ENCODE measurements around the gene TIPIN. TPM values are rescaled to one million over a fixed set of nuclear protein-coding genes. Genes with fewer than 3 reads are reported as not detected.

The TIPIN gene
- total RNA-seq, 1 donor, result 21.5 TPM

- no peak overlapping the region for H3K4me3 ChIP-seq (ENCODE audit: low read depth, low read length)
- DNase-seq (ENCODE audit: low read depth), result no peak
- TF ChIP-seq, protein P1, sequence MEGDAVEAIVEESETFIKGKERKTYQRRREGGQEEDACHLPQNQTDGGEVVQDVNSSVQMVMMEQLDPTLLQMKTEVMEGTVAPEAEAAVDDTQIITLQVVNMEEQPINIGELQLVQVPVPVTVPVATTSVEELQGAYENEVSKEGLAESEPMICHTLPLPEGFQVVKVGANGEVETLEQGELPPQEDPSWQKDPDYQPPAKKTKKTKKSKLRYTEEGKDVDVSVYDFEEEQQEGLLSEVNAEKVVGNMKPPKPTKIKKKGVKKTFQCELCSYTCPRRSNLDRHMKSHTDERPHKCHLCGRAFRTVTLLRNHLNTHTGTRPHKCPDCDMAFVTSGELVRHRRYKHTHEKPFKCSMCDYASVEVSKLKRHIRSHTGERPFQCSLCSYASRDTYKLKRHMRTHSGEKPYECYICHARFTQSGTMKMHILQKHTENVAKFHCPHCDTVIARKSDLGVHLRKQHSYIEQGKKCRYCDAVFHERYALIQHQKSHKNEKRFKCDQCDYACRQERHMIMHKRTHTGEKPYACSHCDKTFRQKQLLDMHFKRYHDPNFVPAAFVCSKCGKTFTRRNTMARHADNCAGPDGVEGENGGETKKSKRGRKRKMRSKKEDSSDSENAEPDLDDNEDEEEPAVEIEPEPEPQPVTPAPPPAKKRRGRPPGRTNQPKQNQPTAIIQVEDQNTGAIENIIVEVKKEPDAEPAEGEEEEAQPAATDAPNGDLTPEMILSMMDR (IDR thresholded peaks at IDR 0.05; ENCODE audit: insufficient read depth, low read length), result no peak
Measured at GRCh38 chr15:66302489-66303278, 53.8 kb downstream of the TIPIN start.

- TF ChIP-seq, protein P1 (IDR thresholded peaks at IDR 0.05; ENCODE audit: insufficient read depth, low read length), result no peak
- no peak overlapping the region for H3K4me3 ChIP-seq (ENCODE audit: low read depth, low read length)
- no peak for DNase-seq (ENCODE audit: low read depth)
Measured at GRCh38 chr15:66298803-66299251, 57.7 kb downstream of the TIPIN start.

- TF ChIP-seq, protein P1 (IDR thresholded peaks at IDR 0.05; ENCODE audit: insufficient read depth, low read length), result no peak
- DNase-seq (ENCODE audit: low read depth), result no peak
- no peak overlapping the region for H3K4me3 ChIP-seq (ENCODE audit: low read depth, low read length)
Measured at GRCh38 chr15:66296186-66296585, 60.3 kb downstream of the TIPIN start.

- TF ChIP-seq, protein P1 (IDR thresholded peaks at IDR 0.05; ENCODE audit: insufficient read depth, low read length), result no peak
- DNase-seq (ENCODE audit: low read depth), result peak; percentile 64
- peak overlapping the region; percentile 23 for H3K4me3 ChIP-seq (ENCODE audit: low read depth, low read length)
Measured at GRCh38 chr15:66294932-66295235, 61.6 kb downstream of the TIPIN start.

GRCh38 chr15:66294157-66294931 lies 62.1 kb downstream of the TIPIN start:
- DNase-seq (ENCODE audit: low read depth), result peak; percentile 78
- peak overlapping the region; percentile 70 for H3K4me3 ChIP-seq (ENCODE audit: low read depth, low read length)
- TF ChIP-seq, protein P1 (IDR thresholded peaks at IDR 0.05; ENCODE audit: insufficient read depth, low read length), result no peak

GRCh38 chr15:66293419-66294156 lies 62.9 kb downstream of the TIPIN start, which contains the start of gene DIS3L:
TSS of gene DIS3L (plus strand) at chr15:66293568. CDS start at chr15:66293597, 29 bp downstream.
- H3K4me3 ChIP-seq (ENCODE audit: low read depth, low read length), result peak within 1 kb of the TSS; percentile 74
- DNase-seq (ENCODE audit: low read depth), result peak; percentile 30
- TF ChIP-seq, protein P1 (IDR thresholded peaks at IDR 0.05; ENCODE audit: insufficient read depth, low read length), result no peak

All from fibroblast of the aortic adventitia (primary cell).